BE2C (cell line): ENCODE measurements around the gene LIX1.
"Not testable (repeated sequence)": the region's sequence is repeated elsewhere in the genome, so short reads cannot be mapped to it uniquely, and the experiment has no call there.

Experiments used
- DNase-seq: peaks from one replicate; pipeline ENCODE4 v3.0.0-alpha.2; 2020
- H3K27me3 ChIP-seq: fragments of 250-450 bp; sonication (Bioruptor Pico); 2 replicates; pipeline ENCODE4 v1.5.1; 2020; ENCODE audit warnings: mild to moderate bottlenecking
- H3K36me3 ChIP-seq: fragments of 250-450 bp; sonication (Bioruptor Pico); 2 replicates; pipeline ENCODE4 v1.5.1; 2020; ENCODE audit warnings: mild to moderate bottlenecking
- H3K4me1 ChIP-seq: fragments of 250-450 bp; sonication (Bioruptor Pico); 2 replicates; pipeline ENCODE4 v1.5.1; 2020
- H3K4me3 ChIP-seq: 2 replicates; pipeline ENCODE4 v1.5.1; 2011; ENCODE audit warnings: low read depth, low read length
- H3K9me3 ChIP-seq: fragments of 250-450 bp; sonication (Bioruptor Pico); 2 replicates; pipeline ENCODE4 v1.5.1; 2020
- TF ChIP-seq, protein P1 (sequence below): IDR thresholded peaks from 2 replicates; pipeline ENCODE4 v1.5.1; 2012; ENCODE audit warnings: mild to moderate bottlenecking, low read depth, low read length

LIX1 gene

DNA sequence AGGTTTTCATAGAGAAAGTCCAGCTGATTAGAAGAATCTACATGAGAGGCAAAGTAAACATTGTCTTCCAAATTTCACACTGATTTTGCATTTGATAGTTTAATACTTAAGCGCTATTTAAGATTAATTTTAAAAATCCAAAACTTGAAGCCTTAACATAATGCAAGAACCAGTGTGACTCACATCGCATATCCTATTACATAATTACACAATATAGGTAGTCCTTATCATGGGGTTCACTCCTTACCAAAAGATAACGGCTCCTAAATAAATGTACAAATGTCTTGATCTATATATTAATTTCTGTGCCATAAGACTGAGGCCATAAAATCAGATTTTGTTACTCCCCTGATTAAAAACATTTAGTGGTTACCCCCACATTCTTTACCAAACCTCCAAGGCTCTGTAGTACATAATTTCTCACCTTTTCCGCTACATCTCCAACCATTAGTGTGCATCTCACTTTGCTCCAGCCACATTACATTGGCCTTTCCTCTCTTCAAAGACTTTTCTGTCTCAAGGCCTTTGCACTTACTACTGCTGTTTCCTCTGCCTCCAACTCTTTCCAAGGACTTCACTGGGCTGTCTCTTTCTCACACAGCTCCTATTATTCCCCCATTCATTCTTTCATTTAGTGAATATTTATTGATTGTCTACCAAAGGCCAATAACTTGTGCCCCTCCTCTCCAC is 39.6 kb upstream of the LIX1 start:
- no peaks in the 10 kb centered on the region; the same call in 1 of the 2 replicates for H3K9me3 ChIP-seq
- H3K27me3 ChIP-seq = no peaks in the 10 kb centered on the region
- TF ChIP-seq, protein P1, sequence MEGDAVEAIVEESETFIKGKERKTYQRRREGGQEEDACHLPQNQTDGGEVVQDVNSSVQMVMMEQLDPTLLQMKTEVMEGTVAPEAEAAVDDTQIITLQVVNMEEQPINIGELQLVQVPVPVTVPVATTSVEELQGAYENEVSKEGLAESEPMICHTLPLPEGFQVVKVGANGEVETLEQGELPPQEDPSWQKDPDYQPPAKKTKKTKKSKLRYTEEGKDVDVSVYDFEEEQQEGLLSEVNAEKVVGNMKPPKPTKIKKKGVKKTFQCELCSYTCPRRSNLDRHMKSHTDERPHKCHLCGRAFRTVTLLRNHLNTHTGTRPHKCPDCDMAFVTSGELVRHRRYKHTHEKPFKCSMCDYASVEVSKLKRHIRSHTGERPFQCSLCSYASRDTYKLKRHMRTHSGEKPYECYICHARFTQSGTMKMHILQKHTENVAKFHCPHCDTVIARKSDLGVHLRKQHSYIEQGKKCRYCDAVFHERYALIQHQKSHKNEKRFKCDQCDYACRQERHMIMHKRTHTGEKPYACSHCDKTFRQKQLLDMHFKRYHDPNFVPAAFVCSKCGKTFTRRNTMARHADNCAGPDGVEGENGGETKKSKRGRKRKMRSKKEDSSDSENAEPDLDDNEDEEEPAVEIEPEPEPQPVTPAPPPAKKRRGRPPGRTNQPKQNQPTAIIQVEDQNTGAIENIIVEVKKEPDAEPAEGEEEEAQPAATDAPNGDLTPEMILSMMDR = no peak
- peaks cover 23% of the 10 kb centered on the region for H3K36me3 ChIP-seq
- H3K4me3 ChIP-seq = peak overlapping the region; percentile 74
- 0 out of 2 replicates have a peak, but pooled peaks cover 3% of the 10 kb centered on the region for H3K4me1 ChIP-seq
- no peak for DNase-seq

DNA sequence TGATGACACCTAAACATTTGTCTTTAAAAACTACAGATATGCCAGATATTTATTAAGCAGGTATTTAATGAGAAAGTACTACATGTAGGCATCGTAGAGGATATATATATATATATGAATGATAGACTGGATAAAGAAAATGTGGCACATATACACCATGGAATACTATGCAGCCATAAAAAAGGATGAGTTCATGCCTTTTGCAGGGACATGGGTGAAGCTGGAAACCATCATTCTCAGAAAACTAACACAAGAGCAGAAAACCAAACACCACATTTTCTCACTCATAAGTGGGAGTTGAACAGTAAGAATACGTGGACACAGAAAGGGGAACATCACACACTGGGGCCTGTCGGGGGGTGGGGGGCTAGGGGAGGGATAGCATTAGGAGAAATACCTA is 37.0 kb upstream of the LIX1 start:
- not testable (repeated sequence) for H3K9me3 ChIP-seq, H3K4me3 ChIP-seq, H3K27me3 ChIP-seq, DNase-seq, H3K4me1 ChIP-seq
- H3K36me3 ChIP-seq = peaks cover 45% of the 10 kb centered on the region

DNA sequence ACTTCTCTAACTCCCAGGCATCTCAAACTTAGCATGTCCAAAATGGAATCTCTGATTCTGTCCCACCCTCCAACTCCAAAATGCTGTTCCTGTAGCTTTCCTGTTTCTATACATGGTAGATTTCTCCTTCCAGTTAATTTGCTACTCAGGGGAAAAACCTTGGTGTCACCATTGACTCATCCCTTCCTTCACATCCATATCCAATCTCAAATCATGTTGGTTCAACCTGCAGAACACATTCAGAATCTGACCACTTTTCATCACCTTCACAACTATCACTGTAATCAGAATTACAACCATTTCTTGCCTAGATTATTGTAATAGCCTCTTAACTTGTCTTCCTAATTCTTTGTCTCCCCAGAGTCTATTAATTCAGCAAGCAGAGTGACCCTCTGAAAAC is 29.8 kb upstream of the LIX1 start:
- no peaks in the 10 kb centered on the region for H3K27me3 ChIP-seq
- no peaks in the 10 kb centered on the region for H3K4me1 ChIP-seq
- no peaks in the 10 kb centered on the region for H3K9me3 ChIP-seq
- no peak overlapping the region for H3K4me3 ChIP-seq
- peaks cover 65% of the 10 kb centered on the region for H3K36me3 ChIP-seq
- DNase-seq = no peak
- TF ChIP-seq, protein P1 = no peak

DNA sequence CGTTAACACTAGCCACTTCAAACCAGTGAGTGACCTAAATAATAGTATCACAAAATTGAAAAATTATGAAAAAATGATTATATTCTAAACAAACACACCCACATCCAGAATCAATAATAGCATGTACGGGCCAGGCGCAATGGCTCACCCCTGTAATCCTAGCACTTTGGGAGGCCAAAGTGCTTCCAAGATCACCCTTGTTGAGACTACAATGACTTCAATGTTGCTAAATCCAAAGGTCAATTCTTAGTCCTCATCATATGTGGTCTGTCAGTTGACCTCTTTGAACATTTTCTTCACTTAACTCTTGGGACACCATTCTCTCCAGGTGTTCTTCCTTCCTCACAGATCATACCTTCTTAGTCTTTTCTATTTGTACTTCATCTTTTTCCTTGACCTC is 29.3 kb upstream of the LIX1 start:
- Histone ChIP-seq H3K4me1 (no peaks in the 10 kb centered on the region), H3K4me3 (no peak overlapping the region), H3K36me3 (peaks cover 65% of the 10 kb centered on the region), H3K9me3 (no peaks in the 10 kb centered on the region), H3K27me3 (no peaks in the 10 kb centered on the region)
- TF ChIP-seq, protein P1 = no peak
- no peak for DNase-seq

DNA sequence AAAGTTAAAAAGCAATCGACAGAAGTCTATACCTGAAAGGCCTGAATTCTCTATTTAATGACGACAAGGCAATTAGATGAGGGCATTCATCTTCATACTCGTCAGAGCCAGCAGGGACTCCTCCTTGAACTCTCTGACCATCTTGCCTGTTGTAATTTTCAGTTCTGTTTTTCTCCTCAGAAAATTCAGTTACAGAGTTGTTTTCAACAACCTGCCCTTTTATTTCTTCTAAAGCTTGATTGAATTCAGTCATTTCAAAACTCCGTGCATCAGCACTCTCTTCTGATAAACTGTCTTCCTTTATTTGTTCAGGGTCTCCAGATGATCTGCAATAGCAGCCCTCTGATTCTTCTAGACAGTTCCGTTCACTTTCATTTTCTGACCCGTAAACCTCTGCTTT is 25.0 kb upstream of the LIX1 start:
- H3K4me1 ChIP-seq = no peaks in the 10 kb centered on the region
- H3K27me3 ChIP-seq = no peaks in the 10 kb centered on the region
- no peaks in the 10 kb centered on the region for H3K9me3 ChIP-seq
- TF ChIP-seq, protein P1 = no peak
- H3K4me3 ChIP-seq = no peak overlapping the region
- peaks cover 46% of the 10 kb centered on the region for H3K36me3 ChIP-seq
- DNase-seq = no peak

DNA sequence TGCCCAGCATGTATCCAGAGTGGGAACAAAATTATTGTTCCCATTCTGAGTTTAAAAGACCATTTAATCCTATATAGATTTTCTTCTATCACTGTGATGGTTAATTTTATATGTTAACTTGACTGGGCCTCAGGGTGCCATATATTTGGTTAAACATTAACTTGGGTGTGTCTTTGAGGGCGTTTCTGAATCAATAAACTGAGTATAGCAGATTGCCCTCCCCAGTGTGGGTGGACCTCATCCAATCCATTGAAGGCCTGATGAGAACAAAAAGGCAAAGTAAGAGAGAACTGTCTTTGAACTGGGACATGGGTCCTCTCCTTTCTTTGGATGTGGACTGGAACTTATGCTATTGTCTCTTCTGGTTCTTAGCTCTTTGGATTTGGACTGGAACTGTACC is 23.3 kb upstream of the LIX1 start:
- Histone ChIP-seq H3K4me3 (no peak overlapping the region), H3K36me3 (peaks cover 36% of the 10 kb centered on the region), H3K27me3 (no peaks in the 10 kb centered on the region), H3K4me1 (no peaks in the 10 kb centered on the region), H3K9me3 (no peaks in the 10 kb centered on the region)
- DNase-seq = no peak
- TF ChIP-seq, protein P1 = no peak
